PC-3 (cell line): ENCODE results near the gene KCNK13. TPM values are rescaled to one million over a fixed set of nuclear protein-coding genes. Genes with fewer than 3 reads are reported as not detected.

ENCODE experiments used
- ATAC-seq: fragments of 200-7000 bp; cut with Tn5 transposase; 2 replicates; pipeline ENCODE4 v1.9.1; 2020; ENCODE audit warnings: mild to moderate bottlenecking, moderate library complexity
- BruUV-seq: library from RNA; stranded (reverse); fragments of 400-500 nt; replicated peaks from 2 replicates; lab custom pipeline; 2021; lab: Mats Ljungman, UMichigan
- CTCF ChIA-PET: fragments of 300-600 bp; sonication (Branson Sonifier 250); formaldehyde crosslinking; loops from one replicate; lab custom pipeline; 2022; ENCODE audit warnings: antibody characterized with exemption; lab: Charles Lee
- POLR2A ChIA-PET: fragments of 300-600 bp; sonication (Branson Sonifier 250); formaldehyde crosslinking; loops from one replicate; lab custom pipeline; 2022; ENCODE audit warnings: antibody characterized with exemption; ENCODE audit not compliant: unreplicated experiment; lab: Charles Lee
- DNase-seq: peaks from one replicate; pipeline ENCODE4 v3.0.0-alpha.2; 2015
- H2AFZ ChIP-seq: fragments of 300-600 bp; sonication (generic); 2 replicates; pipeline ENCODE4 v1.6.0; 2016; ENCODE audit warnings: antibody characterized with exemption, low read length
- H3F3A ChIP-seq: fragments of 300-600 bp; sonication (generic); one replicate; pipeline ENCODE4 v1.6.0; 2017; ENCODE audit warnings: antibody characterized with exemption, low read length, control low read depth, mild to moderate bottlenecking; ENCODE audit not compliant: unreplicated experiment
- H3K27ac ChIP-seq: fragments of 300-600 bp; sonication (generic); 2 replicates; pipeline ENCODE4 v1.5.1; 2016; ENCODE audit warnings: mild to moderate bottlenecking, low read length
- H3K27me3 ChIP-seq: fragments of 300-600 bp; sonication (generic); 2 replicates; pipeline ENCODE4 v1.6.1; 2016; ENCODE audit warnings: low read length, mixed read lengths
- H3K36me3 ChIP-seq: fragments of 300-600 bp; sonication (generic); 2 replicates; pipeline ENCODE4 v1.6.1; 2016; ENCODE audit warnings: low read depth, mixed run types, low read length, mixed read lengths
- H3K4me1 ChIP-seq: fragments of 300-600 bp; sonication (generic); 2 replicates; pipeline ENCODE4 v1.5.1; 2016; ENCODE audit warnings: low read length; ENCODE audit not compliant: insufficient read depth
- H3K4me2 ChIP-seq: fragments of 300-600 bp; sonication (generic); 2 replicates; pipeline ENCODE4 v1.6.0; 2016; ENCODE audit warnings: low read length
- H3K4me3 ChIP-seq: fragments of 300-600 bp; sonication (generic); 2 replicates; pipeline ENCODE4 v1.5.1; 2016; ENCODE audit warnings: mild to moderate bottlenecking, low read length, mixed read lengths
- H3K79me2 ChIP-seq: fragments of 300-600 bp; sonication (generic); 2 replicates; pipeline ENCODE4 v1.6.1; 2017; ENCODE audit warnings: low read length, mixed read lengths
- H3K9ac ChIP-seq: fragments of 300-600 bp; sonication (generic); 2 replicates; pipeline ENCODE4 v1.6.0; 2016; ENCODE audit warnings: mild to moderate bottlenecking, low read length
- H3K9me2 ChIP-seq: fragments of 300-600 bp; sonication (generic); replicated peaks from 2 replicates; pipeline ENCODE4 v1.6.1; 2016; ENCODE audit warnings: mixed run types, low read length, mixed read lengths
- H3K9me3 ChIP-seq: fragments of 300-600 bp; sonication (generic); 2 replicates; pipeline ENCODE4 v1.6.1; 2016; ENCODE audit warnings: low read length, mixed read lengths
- H4K20me1 ChIP-seq: fragments of 300-600 bp; sonication (generic); 2 replicates; pipeline ENCODE4 v1.6.1; 2016; ENCODE audit warnings: low read length, mixed read lengths
- CTCF ChIP-seq: fragments of 300-600 bp; sonication (generic); conservative IDR thresholded peaks from 2 replicates; pipeline ENCODE4 v1.5.1; 2017; ENCODE audit warnings: antibody characterized with exemption, low read depth, mild to moderate bottlenecking, low read length
- EZH2 ChIP-seq: fragments of 300-600 bp; sonication (generic); IDR thresholded peaks from one replicate; pipeline ENCODE4 v1.6.1; 2017; ENCODE audit warnings: antibody characterized with exemption, mild to moderate bottlenecking, low read length; ENCODE audit not compliant: unreplicated experiment
- EZH2phosphoT487 ChIP-seq: fragments of 300-600 bp; sonication (generic); IDR thresholded peaks from 2 replicates; pipeline ENCODE4 v1.6.1; 2018; ENCODE audit warnings: mild to moderate bottlenecking, antibody characterized with exemption, low read length, borderline replicate concordance
- intact Hi-C: fragments of 100-400 bp; cut with micrococcal nuclease; formaldehyde crosslinking; loops from 2 replicates; pipeline ENCODE4 v1.9.0; 2023
- total RNA-seq: library from RNA; depleted of rRNA; stranded (reverse); fragments of >200 nt; gene quantifications from 2 replicates; pipeline ENCODE4 v1.2.3, GENCODE V29; 2014

KCNK13 gene
- total RNA-seq, 1 experiment from 2014 or later, result 0.58 TPM

- H3K36me3 ChIP-seq, result no peaks in the 10 kb centered on the region
- TF ChIP-seq CTCF, result no peak
- no peak for TF ChIP-seq EZH2
- TF ChIP-seq EZH2phosphoT487, result no peak
- H3K9me2 ChIP-seq, result no peaks in the 10 kb centered on the region
- peaks cover 14% of the 10 kb centered on the region for H3K4me1 ChIP-seq
- no peaks in the 10 kb centered on the region for H4K20me1 ChIP-seq
- POLR2A ChIA-PET, result no interaction called here
- H2AFZ ChIP-seq, result no peak overlapping the region
- DNase-seq (no peak), ATAC-seq (no peak)
- no peak overlapping the region for H3K27ac ChIP-seq
- intact Hi-C loops, result no loop called here
- no peaks in the 10 kb centered on the region for H3F3A ChIP-seq
- BruUV-seq, result no TSS peak
- H3K9me3 ChIP-seq, result no peaks in the 10 kb centered on the region
- no peaks in the 10 kb centered on the region for H3K27me3 ChIP-seq
- no peak overlapping the region for H3K9ac ChIP-seq
- H3K4me3 ChIP-seq, result no peak overlapping the region
- no peaks in the 10 kb centered on the region for H3K79me2 ChIP-seq
- H3K4me2 ChIP-seq, result no peak overlapping the region
- CTCF ChIA-PET, result no interaction called here
Measured at GRCh38 chr14:90096566-90096965, 34.8 kb downstream of the KCNK13 start.

GRCh38 chr14:90103808-90104207, 42.0 kb downstream of the KCNK13 start:
- Histone ChIP-seq H3K9me2 (no peaks in the 10 kb centered on the region), H3K79me2 (no peaks in the 10 kb centered on the region), H3F3A (no peaks in the 10 kb centered on the region), H4K20me1 (no peaks in the 10 kb centered on the region), H3K36me3 (no peaks in the 10 kb centered on the region), H3K27ac (no peak overlapping the region), H3K27me3 (no peaks in the 10 kb centered on the region), H3K4me3 (no peak overlapping the region), H3K4me1 (peaks cover 5% of the 10 kb centered on the region; the same call in 1 of the 2 replicates), H3K9me3 (no peaks in the 10 kb centered on the region), H2AFZ (no peak overlapping the region), H3K9ac (no peak overlapping the region), H3K4me2 (no peak overlapping the region)
- BruUV-seq, result no TSS peak
- TF ChIP-seq EZH2 (no peak), EZH2phosphoT487 (no peak)
- CTCF ChIA-PET, result no interaction called here
- ATAC-seq (no peak), DNase-seq (peak; percentile 68)
- intact Hi-C loops, result no loop called here
- POLR2A ChIA-PET, result no interaction called here

- Histone ChIP-seq H3K36me3 (no peaks in the 10 kb centered on the region), H3K4me2 (no peak overlapping the region), H3K79me2 (no peaks in the 10 kb centered on the region), H3K9ac (no peak overlapping the region), H3K9me3 (no peaks in the 10 kb centered on the region), H3K4me1 (peaks cover 5% of the 10 kb centered on the region; the same call in 1 of the 2 replicates), H3K4me3 (no peak overlapping the region), H3K27me3 (no peaks in the 10 kb centered on the region), H4K20me1 (no peaks in the 10 kb centered on the region), H3F3A (no peaks in the 10 kb centered on the region), H2AFZ (no peak overlapping the region), H3K9me2 (no peaks in the 10 kb centered on the region), H3K27ac (no peak overlapping the region)
- BruUV-seq, result no TSS peak
- ATAC-seq, result no peak
- intact Hi-C loops, result no loop called here
- TF ChIP-seq EZH2 (no peak), EZH2phosphoT487 (no peak), CTCF (no peak)
- no peak for DNase-seq
- CTCF ChIA-PET, result no interaction called here
- POLR2A ChIA-PET, result no interaction called here
Measured at GRCh38 chr14:90105756-90106155, 44.0 kb downstream of the KCNK13 start.
